ENCODE measurements around the gene DGKH. TPM values are rescaled to one million over a fixed set of nuclear protein-coding genes. Genes with fewer than 3 reads are reported as not detected.
A peak's percentile ranks its signal among the peaks of the same experiment; 100 is the strongest.
"Not testable (repeated sequence)": the region's sequence is repeated elsewhere in the genome, so short reads cannot be mapped to it uniquely, and the experiment has no call there.

Gene DGKH
- total RNA-seq, 1 donor from 2014 or later, result 1.1 TPM

DNA sequence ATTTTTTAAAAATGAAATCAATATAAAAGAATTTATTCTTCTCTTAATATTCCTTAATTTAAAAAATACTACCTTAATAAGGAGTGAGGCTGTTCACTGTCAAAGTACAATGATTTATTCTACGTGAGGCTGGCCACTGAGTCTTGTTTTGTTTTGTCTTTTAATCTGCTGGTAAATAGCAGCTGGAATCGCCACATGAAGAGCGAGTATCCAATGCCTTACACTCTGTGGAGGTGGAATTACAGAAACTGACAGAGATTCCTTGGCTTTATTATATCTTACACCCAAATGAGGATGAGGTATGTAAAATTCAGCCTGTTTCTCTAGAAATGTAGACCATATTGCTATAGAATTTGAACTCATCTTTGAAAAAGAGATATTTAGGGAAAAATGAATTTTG lies 170.6 kb downstream of the DGKH start:
- DNase-seq (ENCODE audit: low spot score) (no peak), ATAC-seq (no peak)

DNA sequence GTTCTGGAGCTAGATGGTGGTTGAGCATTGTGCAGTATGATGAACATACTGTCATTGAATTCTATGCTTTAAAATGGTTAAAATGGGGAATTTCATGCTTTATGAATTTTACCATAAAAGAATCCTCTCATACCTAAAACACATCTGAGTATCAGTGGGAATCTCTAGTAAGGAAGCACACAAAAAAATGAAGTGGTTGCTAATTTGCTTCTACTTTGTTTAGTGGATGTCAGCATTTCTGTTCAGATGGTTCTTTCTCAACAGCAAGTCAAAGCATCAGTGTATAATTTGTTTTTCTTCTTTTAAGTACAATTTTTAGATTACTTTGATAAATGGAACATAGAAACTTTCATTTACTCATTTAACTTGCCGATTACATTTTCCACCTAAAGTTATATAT lies 171.4 kb downstream of the DGKH start:
- DNase-seq (ENCODE audit: low spot score) (no peak), ATAC-seq (no peak)

DNA sequence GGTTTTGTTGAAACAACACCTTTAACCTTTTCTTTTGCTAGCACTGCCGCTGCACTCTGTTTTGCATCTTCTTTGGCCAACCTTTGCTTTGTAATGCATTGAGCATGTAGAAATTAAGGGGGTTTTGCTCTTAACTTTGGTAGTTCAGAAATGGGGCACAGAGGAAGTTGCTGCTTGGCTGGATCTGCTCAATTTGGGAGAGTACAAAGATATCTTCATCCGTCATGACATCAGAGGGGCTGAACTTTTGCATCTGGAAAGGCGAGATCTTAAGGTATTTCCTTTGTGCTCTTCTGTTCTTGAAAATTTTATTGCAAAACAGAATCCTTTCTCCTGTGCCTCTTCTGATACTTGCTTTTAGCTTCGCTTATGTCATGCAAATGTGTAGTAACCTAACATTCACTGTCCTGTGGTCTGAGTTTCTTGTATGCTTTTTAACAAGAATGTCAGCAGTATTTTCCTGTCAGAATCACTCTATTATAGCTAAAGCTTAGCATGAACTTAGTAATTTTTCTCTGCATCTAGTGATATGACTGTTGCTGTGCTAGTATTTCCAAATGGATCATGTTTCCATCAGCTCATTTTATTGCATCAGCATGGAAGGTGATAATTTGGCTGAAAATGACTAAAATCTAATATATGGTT lies 172.8 kb downstream of the DGKH start:
- DNase-seq (ENCODE audit: low spot score), result no peak
- no peak for ATAC-seq

DNA sequence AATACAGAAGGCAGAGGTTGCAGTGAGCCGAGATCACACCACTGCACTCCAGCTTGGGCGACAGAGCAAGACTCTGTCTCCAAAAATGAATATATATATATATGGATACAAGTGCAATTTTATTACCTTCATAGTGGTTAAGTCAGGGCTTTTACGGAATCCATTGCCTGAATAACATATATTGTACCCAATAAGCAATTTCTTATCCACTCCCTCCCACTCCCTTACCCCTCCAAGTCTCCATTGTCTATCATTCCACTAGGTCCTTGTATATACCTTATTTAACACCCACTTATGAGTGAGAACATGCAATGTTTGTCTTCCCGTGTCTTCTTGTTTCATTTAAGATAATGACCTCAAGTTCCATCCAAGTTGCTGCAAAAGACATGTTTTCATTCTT lies 175.2 kb downstream of the DGKH start:
- ATAC-seq (no peak), DNase-seq (ENCODE audit: low spot score) (no peak)

DNA sequence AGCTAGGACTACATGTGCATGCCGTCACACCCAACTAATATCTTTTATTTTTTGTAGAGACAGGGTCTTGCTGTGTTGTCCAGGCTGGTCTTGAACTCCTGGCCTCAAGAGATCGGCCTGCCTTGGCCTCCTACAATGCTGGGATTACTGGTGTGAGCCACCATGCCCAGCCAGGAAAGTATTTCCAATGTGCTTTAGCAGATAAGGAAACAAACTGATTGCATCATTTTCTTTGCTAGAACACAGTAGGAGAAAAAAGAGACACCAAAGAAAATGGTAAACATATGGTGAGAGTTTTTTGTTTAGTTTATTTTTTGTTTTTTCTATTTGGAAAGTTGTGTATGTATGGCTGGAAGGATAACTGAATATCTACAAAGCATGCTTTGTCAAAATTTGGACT lies 176.6 kb downstream of the DGKH start:
- no peak for DNase-seq (ENCODE audit: low spot score)

DNA sequence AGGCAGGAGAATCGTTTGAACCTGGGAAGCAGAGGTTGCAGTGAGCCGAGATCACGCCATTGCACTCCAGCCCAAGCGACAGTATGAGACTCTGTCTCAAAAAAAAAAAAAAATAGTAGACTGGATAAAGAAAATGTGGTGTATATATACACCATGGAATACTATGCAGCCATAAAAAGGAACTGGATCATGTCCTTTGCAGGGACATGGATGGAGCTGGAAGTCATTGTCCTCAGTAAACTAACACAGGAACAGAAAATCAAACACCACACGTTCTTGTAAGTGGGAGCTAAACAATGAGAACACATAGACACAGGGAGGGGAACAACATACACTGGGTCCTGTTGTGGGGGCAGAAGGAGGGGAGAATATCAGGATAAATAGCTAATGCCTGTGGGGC lies 178.3 kb downstream of the DGKH start:
- DNase-seq (ENCODE audit: low spot score); ATAC-seq: not testable (repeated sequence)

More for the DNA sequence above, 176.6 kb downstream of the DGKH start:
- no peak for ATAC-seq

DNA sequence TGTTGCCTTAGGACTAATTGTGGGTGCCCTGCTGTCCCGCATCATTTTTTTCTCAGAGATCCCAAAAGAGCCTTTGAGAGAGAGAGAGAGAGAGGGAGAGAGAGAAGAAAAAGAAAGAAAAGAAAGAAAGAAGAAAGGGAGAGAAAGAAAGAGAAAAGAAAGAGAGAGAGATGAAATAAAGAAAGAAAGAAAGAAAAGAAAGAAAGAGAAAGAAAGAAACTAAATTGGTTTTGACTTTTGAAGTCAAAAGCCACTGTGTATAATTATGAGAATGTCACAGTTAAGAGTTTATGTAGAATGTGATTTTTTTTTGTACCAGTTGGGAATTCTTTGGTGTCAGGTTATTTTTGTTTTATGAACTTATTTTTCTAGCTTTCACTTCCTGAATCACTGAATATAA lies 180.1 kb downstream of the DGKH start:
- no peak for DNase-seq (ENCODE audit: low spot score)
- no peak for ATAC-seq

DNA sequence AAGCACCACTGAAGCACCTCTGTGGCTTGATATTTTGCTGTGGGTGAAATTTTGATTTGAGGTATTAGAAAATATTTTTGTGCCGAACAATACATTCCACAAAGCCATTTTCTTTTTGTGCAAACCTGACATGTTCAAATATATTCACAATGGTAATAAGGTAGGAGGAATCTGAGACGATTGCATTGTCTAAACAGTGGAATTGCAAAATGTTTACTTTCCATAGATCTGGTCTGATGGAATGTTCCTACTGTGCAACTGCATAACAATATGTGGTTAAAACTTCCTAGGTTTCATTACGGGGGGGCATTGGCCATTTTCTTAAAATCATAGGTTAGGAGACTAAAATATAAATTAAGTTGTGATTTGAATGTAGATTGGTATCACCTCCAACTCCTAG lies 180.8 kb downstream of the DGKH start:
- ATAC-seq (no peak), DNase-seq (ENCODE audit: low spot score) (no peak)

DNA sequence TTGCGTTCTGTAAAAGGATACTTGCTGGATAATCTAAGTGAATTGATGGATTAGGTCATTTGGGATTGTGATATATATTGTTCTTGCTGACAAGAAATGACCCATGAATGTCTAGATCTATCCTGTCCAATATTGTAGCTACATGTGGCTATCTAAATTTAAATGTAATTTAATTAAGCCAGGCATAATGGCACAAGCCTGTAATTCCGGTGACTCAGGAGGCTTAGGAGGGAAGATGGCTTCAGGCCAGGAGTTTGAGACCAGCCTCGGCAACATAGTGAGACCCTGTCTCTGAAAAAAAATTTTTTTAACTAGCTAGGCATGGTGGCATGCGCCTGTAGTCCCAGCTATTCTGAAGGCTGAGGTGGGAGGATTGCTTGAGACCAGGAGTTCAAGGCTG lies 184.2 kb downstream of the DGKH start:
- DNase-seq (ENCODE audit: low spot score), result no peak
- no peak for ATAC-seq

DNA sequence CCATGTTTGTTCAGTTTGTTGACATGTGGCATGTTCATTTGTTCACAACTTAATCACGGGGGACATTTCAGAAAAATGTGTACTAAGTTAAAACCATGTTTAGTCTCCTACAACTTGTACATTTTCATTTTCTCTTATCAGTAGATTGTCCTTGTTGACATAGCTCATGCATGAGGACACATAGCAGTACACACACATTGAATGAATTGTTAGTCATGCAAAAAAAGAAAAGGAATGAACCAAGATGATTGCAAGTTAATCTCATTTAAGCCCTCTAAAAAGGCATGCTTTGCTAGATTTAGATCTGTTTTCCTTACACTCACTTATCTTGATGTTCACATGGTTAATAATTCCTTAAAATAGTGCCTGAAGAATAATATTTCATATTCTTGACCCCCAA lies 185.3 kb downstream of the DGKH start:
- no peak for ATAC-seq
- no peak for DNase-seq (ENCODE audit: low spot score)

DNA sequence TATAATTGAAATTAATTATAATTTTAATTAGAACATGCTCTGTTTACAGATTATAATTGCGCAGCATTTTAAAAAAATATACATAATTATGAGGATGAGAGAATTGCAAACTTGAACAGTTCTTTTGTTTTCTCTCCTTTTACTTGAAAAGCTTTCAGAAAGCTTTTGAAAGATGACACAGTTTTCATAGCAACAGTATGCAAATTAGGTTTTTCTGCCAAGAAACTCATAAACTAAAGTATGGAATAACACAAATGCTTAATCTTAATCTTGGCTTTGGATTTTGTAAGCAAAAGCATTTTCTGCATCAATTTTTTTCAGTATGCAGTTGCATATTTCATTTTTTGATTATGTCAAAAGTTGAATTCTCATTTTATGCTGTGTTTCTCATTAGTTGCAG lies 190.7 kb downstream of the DGKH start:
- ATAC-seq (no peak), DNase-seq (ENCODE audit: low spot score) (no peak)

DNA sequence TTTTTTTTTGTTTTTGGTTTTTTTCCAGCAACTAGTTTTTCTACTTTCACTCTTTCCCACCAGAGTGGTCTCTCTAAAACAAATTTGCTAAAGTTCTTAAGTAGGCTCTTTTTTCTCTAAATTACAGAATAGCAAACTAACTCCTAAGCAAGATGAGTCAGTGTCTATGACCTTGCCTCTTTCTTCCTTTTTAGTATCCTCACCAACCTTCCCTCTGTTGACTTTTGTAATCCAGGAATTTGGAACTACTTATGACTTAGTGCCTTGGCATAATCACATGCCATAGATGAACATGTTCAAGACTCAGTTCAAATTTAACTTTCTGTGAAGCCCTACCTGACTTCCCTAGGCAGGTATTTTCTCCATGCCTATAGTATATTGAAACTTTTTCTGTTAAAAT lies 191.2 kb downstream of the DGKH start:
- ATAC-seq, result no peak
- DNase-seq (ENCODE audit: low spot score), result no peak

DNA sequence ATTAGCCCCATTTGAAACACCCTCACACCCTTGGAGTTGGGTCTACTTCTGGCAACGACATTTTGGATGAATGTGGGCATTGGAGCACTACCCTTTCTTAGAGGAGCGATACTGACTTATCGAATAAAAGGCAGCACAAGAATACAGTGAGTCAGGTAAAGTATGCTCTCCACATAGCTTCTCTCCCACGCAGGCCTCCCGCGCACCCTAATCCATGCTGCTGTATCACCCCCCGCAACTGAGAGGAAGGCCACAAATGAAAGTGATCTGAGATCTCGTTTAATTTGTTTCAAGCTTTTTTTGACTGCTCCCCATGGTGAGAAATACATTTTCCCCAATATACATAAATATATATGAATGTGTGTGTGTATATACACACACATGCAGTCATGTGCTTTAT lies 198.1 kb downstream of the DGKH start:
- no peak for DNase-seq (ENCODE audit: low spot score)

DNA sequence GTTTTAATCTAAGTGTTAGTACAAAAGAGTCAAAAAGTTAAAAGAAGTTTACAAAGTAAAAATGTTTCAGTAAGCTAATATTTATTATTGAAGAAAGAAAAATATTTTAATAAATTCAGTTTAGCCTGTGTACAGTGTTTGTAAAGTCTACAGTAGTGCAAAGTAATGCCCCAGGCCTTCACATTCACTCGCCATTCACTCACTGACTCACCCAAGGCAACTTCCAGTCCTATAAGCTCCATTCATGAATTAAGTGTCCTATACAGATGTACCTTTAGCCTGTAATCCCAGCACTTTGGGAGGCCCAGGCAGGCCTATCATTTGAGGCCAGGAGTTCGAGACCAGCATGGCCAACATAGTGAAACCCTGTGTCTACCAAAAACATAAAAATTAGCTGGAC lies 199.4 kb downstream of the DGKH start:
- ATAC-seq (no peak), DNase-seq (ENCODE audit: low spot score) (no peak)

More for the DNA sequence above, 198.1 kb downstream of the DGKH start:
- ATAC-seq, result no peak

DNA sequence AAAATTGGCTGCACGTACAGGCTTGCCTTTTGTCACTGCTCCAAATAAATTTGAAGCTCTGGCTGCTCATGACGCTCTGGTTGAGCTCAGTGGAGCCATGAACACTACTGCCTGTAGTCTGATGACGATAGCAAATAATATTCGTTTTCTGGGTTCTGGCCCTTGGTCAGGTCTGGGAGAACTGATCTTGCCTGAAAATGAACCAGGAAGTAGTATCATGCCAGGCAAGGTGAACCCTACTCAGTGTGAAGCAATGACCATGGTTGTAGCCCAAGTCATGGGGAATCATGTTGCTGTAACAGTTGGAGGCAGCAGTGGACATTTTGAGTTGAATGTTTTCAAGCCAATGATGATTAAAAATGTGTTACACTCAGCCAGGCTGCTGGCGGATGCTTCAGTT lies 207.4 kb downstream of the DGKH start:
- no peak for DNase-seq (ENCODE audit: low spot score)
- ATAC-seq, result no peak

DNA sequence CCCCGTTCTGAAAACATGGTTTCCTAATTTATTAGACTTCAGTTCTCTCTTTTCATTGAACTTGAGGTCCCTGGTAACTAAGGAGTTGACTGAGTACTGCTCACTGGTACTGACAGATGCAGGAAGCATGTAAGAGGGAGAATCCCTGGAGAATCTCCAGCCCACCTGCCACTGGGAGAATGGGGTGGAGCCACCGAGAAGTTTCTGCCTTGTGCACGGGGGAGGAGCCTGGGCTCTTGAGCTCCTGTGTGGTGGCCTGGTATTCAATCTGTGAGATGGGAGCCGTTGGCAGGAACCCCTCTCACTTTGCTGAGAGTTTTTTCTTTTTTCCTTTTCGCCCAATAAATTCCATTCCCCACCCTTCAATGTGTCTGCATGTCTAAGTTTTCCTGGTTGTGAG lies 210.3 kb downstream of the DGKH start:
- ATAC-seq (no peak), DNase-seq (ENCODE audit: low spot score) (no peak)

DNA sequence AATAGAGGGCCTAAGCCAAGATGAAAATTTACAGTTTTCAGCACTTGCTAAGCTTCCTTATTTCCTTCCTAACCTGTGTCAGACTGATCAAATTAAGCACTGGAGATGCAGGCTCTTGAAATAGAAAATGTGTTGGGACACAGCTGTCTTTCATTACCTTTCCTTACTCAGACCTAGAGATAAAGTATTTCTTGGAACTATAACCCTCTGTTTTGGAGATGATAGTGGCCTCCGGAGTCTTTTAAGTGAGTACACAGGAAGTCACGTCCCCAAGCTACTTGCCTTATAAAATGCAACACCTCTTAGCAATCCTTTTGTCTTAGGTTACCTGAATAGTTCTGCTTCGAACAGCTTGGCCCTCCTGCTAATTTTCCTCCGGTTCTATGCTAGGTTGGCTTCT lies 211.1 kb downstream of the DGKH start:
- DNase-seq (ENCODE audit: low spot score), result no peak
- ATAC-seq, result no peak

DNA sequence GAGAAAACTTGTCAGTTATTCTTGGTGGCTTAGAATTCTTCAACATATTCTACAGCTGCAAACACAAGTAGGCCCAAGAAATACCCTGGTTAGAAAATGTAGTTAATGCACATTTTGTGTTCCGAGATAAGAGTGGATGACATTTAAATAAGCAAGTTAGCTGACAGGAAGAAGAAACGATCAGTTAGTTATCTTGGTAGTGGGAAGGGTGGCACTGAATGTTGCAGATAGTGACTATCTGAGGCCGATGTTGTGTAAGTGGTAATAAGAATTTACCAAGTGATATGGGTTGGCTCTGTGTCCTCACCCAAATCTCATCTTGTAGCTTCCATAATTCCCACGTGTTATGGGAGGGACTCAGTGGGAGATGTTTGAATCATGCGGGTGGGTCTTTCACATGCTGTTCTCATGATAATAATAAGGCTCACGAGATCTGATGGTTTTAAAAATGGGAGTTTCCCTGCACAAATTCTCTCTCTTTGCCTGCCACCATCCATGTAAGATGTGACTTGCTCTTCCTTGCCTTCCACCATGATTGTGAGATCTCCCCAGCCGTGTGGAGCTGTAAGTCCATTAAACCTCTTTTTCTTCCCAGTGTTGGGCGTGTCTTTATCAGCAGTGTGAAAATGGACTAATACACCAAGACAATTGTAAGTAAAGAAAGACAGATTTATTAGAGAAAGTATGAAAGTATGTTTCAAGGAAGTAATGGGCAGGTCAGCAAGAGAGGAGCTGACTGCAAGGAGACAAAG lies 212.6 kb downstream of the DGKH start:
- ATAC-seq (no peak), DNase-seq (ENCODE audit: low spot score) (no peak)

DNA sequence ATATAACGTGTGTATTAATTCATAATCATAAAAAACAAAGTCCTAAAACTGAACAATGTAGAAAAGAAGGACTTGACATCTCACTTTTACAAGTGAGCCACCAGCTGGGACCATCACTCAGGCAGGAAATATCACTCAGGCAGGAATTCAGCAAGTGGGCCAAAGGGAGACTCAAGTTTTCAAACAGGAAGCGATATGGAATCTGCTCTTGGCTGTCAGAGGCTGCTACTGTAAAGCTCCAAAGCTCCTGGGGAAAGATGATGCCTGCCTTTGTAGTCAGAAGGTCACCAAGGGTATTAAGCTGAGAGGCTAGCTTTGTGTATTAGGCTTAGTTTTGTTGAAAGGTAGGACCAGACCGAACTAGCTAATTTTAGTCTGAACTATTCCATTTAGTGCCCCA lies 218.0 kb downstream of the DGKH start:
- ATAC-seq (peak; percentile 16), DNase-seq (ENCODE audit: low spot score) (no peak)

DNA sequence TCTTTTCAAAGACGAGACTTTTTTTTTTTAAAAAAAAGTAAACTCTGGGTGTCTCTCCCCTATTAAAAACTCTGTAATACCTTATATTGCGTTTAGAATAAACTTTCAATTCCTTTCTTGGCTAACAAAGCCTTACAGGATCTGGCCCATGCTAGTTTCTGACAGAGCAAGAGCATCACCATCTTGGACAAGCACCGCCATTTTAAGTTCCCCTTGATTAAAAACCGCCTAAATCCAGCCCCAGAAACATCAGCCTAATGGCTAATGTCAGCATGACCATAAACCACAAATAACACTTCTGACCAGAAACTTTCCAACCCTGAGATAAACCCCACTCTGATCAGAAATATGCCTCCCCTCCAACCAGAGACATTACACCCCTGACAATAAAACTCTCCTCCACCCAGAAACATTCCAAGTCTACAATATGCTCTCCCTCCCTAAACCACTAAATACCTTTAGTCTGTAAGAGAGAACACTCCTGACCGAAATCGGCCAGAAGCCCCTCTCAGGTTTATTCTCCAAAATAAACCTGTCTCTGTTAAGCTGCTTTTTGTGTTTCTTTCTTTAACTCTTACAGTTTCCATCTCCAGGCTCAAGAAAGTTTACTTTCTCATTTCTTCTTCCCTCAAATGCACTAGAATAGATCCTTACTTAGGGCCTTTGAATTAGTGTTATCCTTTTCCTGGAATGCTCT lies 221.9 kb downstream of the DGKH start:
- ATAC-seq (no peak), DNase-seq (ENCODE audit: low spot score) (no peak)

DNA sequence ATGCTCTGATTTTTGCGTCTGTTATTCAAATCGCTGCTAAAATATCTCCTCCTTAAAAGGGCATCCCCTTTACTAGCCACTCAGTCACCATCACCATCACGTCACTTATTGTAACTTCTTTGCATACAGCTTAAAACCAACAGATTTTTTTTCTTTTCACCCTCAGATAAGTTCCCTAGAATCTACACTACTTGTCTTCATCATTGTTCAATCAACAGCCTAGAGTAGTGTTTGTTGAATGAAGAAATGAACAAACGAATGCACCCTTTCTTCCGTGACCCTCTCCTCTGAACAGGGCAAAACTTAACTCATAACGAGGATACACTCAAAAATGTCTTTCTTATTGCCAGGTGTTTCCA lies 222.4 kb downstream of the DGKH start:
- no peak for ATAC-seq

More for the DNA sequence above, 222.4 kb downstream of the DGKH start:
- no peak for DNase-seq (ENCODE audit: low spot score)

All from left lobe of liver (tissue), 2 donors.